ENCODE data around the gene EDDM13.
"Not testable (repeated sequence)": the region's sequence is repeated elsewhere in the genome, so short reads cannot be mapped to it uniquely, and the experiment has no call there.

The EDDM13 gene, protein sequence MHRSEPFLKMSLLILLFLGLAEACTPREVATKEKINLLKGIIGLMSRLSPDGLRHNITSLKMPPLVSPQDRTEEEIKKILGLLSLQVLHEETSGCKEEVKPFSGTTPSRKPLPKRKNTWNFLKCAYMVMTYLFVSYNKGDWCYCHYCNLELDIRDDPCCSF

DNA sequence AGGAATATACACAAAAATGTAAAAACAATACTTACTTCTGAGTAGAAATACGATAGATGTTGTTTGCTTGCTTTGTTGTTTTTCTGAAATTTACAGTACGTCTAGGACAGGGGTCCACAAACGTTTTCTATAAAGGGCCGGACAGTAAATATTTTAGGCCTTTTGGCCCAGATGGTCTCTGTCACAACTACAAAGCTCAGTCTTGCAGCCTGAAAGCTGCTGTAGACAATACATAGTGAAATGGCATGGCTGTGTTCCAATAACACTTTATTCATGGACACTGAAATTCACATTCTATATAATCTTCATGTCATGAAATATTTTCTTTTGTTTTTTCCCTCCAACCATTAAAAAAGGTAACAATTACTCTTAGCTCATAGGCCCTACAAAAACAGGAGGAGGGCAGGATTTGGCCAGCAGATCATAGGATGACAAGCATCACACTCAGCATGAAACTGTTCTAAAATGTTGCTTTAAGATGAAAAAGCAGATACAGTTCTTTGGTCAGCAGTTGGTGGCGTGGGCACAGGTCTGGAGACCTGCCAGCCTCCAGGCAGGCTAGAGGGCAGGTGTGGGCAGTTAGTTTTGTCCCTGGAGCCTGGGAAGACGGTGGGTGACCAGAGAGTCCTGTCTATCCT lies at the start of gene EDDM13:
Gene EDDM13 (plus strand): TSS at position 588 of the 638 bp plus-strand sequence. CDS start 87 bp downstream, outside the sequence.
- no peak for DNase-seq (ENCODE audit: low spot score)

DNA sequence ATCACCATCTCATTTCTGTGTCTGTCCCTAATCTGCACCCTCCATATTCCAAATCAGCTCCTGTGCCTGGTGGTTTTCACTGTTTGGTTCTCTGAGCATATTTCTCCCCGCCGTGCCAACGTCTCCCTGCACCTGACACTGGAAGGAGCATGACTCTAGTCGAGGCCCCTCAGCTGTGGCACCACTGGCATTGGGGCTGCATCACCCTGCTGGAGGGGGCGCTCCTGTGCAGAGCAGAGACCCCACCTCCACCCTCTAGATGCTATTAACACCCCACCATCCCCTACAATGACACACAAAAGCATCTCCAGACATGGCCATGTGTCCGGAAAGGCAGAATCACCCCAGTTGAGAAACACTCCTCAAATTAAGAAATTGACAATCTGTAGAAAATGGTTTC lies 49.6 kb upstream of the EDDM13 start:
- no peak for DNase-seq (ENCODE audit: low spot score)

DNA sequence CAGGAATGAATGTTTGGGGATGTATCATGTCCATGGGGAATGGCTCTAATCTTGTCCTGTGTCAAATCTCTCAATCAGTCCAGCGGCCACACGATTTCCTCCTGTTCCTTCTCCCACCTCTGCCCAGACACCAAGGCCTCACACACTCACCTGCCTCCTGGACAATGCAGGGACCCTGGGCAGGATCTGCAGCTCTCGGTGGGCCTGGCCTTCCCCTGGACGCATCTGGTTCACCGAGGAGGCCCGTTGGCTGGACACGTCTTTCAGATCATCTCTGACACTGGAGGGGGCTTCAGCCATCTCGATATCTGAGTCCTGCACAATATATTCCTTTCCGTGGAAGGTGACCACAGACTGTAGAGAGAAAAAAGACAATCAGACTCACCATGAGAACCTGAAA lies 49.1 kb upstream of the EDDM13 start:
- DNase-seq (ENCODE audit: low spot score), result no peak

DNA sequence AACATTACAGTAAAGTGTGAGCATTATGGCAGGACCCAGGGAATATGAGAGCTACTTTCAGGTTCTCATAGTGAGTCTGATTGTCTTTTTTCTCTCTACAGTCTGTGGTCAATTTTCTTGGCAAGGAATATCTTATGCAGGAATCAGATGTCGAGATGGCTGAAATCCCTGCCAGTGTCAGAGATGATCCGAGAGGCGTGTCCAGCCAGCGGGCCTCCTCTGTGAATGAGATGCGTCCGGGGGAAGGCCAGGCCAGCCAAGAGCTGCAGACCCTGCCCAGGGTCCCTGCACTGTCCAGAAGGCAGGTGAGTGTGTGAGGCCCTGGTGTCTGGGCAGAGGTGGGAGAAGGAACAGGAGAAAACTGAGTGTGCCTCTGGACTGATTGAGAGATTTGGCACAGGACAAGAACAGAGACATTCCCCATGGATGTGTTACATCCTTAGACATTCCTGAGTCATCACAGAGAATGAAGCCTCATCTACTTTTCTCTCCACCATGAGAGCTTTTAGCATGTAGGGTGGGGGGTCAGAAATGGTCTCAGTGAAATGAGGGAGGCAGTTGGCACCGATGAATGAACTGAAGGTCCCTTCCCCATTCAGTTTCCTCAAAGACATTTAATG lies 27.3 kb upstream of the EDDM13 start:
- peak; percentile 16 for DNase-seq (ENCODE audit: low spot score)

DNA sequence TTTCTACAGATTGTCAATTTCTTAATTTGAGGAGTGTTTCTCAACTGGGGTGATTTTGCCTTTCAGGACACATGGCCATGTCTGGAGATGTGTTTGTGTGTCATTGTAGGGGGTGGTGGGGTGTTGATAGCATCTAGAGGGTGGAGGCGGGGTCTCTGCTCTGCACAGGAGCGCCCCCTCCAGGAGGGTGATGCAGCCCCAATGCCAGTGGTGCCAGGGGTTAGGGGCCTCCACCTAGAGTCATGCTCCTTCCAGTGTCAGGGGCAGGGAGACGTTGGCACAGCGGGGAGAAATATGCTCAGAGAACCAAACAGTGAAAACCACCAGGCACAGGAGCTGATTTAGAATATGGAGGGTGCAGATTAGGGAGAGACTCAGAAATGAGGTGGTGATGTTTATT lies 26.8 kb upstream of the EDDM13 start:
- DNase-seq (ENCODE audit: low spot score), result not testable (repeated sequence)

DNA sequence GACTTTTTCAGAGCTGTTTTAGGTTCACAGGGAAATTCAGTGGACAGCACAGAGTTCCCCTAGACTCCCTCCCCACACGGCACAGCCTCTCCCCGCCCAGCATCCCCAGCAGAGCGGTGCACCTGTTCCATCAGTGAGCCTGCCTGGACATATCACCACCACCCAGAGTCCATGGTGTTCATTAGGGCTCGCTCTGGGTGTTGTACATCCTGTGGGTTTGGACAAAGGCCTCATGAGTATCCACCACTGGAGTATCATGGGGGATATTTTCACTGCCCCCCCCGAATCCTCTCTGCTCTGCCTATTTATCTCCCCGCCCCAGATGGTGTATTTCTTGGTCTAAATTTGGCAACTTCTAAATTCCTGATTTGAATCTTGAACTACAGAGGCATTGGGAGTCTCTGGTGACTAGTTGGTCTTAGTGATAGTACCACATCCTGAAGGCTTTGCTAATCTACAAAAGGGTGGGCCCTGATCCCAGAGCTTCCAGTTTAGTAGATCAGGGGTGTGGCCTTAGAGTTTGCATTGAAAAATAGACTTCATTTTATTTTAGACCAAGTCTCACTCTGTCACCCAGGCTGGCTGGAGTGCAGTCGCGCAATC lies 23.7 kb upstream of the EDDM13 start:
- DNase-seq (ENCODE audit: low spot score), result not testable (repeated sequence)

DNA sequence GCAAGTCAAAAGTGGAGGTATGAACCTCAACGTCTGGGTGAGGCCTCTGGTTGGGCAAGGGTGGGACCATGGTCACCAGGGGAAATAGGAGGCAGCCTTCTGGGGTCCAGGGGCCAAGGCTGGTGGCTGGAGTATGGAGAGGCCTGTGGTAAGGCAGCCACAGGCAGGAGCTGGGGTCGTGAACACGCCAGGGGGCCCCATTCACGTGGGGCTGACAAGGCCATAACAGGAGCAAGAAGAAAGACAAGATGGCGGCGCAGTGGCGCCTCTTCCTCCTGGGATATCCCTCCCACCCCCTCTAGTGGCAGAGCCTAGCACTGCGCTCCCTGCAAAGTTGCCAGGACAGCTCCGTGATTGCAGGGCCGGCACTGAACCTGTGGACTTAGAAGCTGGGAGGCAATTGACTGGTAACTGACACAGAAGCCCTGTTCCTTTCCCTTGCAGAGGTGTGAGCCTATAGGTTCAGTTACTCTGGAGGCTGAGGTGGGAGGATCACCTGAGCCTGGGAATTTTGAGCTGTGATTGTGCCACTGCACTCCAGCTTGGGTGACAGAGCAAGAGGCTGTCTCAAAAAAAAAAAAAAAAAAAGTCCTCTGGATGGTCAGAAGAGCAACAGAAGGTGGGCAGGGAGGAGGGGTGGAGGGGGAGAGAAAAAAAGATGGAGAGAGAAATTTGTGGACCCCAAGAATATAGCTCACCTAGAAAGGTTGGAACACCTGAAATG lies 19.7 kb upstream of the EDDM13 start:
- peak; percentile 72 for DNase-seq (ENCODE audit: low spot score)

DNA sequence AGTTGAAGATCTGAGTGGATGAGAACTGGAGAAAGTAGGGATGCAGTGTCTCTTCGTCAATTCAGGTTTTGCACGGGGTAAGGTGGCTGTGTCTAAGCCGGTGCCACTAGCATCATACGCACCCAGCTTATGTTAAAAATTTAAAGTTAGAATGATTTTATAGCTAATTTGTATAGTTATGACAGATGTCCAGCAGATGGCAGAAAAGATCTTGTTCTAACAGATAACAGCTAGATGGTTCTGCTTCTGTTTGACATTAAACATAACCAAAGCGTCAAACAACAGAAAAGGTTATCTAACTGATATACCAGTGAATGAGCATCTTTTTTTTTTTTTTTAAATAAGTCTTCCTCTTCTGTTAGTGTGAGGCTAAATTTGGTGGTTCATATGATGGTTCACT lies 18.8 kb upstream of the EDDM13 start:
- DNase-seq (ENCODE audit: low spot score), result peak; percentile 67

DNA sequence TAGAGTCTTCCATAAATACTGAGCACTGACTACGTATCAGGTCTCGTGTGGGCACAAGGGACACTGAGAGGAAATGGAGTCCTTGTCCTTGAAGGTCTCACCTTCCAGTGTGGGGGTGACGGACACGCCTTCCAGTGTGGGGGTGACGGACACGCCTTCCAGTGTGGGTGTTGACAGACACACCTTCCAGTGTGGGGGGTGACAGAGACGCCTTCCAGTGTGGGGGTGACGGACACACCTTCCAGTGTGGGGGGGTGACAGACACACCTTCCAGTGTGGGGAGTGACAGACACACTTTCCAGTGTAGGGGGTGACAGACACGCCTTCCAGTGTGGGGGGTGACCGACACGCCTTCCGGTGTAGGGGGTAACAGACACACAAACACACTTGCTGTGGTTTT lies 14.3 kb upstream of the EDDM13 start:
- DNase-seq (ENCODE audit: low spot score), result no peak

DNA sequence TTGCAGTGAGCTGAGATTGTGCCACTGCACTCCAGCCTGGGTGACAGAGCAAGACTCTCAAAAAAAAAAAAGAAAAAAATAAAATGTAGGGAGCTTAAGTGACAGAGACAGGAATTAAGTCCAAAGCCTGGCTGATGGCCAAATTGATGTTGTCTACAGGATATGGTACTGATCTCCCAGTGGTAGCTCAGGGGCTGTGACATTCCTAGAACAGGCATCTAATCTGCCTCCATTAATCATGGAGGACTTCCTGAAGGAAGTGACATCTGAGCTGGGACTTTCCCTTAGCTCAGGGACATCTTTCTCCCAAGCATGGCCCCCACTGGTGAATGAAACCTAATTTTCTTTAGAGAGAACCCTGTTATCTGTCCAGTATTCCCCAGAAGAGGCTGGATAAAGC lies 11.4 kb upstream of the EDDM13 start:
- no peak for DNase-seq (ENCODE audit: low spot score)

DNA sequence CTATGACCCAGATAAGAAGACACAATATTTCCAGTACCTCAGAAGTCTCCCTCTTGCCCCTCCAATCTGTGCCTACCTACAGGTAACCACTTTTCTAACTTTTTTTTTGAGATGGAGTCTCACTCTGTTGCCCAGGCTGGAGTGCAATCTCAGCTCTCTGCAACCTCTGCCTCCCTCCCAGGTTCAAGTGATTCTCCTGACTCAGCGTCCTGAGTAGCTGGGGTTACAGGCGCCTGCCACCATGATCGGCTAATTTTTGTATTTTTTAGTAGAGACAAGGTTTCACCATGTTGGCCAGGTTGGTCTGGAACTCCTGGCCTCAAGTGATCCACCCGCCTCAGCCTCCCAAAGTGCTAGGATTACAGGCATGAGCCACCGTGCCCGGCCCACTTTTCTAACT lies 10.6 kb upstream of the EDDM13 start:
- not testable (repeated sequence) for DNase-seq (ENCODE audit: low spot score)

DNA sequence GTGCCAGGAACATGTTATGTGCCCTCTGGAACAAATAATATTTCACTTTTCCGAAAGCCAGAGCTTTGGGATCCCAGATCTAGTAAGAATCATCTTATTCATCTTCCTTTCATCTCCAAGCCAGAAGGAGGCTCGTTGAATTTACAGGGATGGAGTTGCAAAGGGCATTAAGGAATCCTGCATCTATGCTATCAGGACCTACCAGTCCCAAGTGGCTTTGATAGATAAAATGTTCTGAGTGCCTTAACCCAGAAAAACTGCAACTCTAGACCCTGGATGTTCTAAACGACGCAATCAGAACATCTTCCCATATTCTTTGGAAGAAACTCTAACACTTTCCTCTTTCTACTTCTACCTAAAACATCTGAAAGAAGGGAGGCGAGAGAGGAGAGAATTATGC lies 9.2 kb upstream of the EDDM13 start:
- no peak for DNase-seq (ENCODE audit: low spot score)

DNA sequence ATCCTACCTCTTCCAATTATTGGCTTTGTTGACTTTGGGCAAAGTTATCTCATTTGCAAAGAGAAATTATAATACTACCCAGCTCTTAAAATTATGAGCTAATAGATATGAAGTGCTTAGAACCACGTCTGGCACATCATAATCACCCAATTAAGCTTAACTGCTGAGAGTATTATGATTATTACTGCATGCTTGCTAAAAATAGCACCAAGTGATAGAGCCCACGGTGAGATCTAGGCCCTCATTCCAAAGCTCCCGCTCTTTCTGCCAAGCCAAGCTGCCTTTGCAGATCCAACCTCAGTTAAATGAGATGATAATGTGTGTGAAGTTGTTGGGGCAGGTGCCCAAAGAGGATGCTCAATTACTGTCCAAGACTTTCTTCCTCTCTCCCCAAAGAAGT lies 6.5 kb upstream of the EDDM13 start:
- no peak for DNase-seq (ENCODE audit: low spot score)

DNA sequence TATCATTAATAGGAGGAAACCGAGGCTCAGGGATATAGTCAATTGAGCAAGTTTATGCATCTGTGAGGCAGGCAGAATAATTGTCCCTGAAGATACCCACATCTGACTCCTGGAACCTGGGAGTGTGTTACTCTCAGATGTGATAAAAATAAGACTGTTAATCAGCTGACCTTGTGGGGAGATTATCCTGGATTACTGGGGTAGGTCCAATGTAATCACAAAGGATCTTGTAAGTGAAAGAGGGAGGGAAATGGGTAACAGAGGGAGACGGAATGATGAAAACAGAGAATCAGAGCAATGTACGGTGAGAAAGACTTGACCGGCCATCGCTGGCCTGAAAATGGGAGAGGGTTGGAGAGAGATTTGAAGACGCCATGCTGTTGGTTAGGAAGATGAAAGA lies 3.2 kb upstream of the EDDM13 start:
- no peak for DNase-seq (ENCODE audit: low spot score)

DNA sequence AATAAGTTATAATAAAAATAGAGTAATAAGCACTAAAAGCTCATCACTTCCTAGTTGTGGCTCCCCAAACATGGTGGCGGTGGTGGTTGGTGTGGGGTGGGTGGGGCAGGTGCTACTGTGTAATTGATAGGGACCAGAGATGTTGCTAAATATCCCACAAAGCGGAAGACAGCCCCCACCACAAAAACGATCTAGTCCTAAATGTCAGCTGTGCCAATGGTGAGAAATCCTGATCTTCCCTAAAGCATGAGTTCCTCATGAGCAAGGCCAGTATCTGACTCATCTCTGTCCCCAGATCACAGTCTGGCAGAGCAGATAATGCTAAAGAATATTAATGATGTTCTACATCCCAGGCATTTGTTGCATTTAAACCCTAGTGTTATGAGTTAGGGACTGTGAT lies 1.9 kb upstream of the EDDM13 start:
- peak; percentile 18 for DNase-seq (ENCODE audit: low spot score)

DNA sequence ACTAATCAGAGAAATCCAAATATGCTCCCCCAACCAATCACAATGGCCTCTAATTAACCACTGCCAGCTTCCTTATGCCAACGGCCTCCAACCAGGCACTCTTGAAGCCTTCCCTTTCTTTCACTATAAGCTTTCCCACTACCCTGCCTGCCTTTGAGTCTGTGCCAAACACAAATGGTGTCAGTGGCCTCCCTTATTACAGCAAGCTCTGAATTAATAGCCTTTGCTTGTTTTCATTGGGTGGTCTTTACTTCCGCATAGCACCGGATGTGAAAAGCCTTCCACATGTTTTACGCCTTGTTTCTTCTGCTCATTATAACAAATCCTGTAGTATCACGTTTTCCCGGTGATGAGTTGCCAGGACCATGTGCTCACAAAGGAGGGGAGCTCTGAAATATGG lies 1.4 kb upstream of the EDDM13 start:
- no peak for DNase-seq (ENCODE audit: low spot score)

DNA sequence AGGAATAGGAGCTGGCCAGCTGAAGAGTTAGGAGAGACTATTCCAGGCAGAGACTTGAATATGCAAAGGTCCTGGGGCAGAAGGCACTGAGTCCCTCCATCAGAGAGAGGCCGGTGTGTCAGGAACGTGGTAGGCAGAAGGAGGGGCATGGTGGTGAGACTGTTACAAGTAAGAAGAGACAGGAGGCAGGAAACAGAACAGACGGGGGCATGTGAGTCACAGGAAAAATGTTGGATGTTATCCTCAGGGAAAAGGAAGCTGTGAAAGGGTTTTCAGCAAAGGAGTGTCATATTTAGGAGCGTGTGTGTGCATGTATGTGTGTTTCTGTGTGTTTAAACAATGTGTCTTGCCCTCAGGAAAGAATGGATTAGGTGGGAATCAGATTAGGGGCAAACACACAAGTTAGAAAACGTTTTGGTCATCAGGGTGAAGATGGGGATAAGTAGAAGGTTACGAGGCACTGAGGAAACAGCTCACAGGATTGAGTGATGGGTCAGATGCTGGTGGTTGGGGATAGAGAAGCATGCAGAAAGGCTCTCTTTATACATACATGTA lies 1.1 kb downstream of the EDDM13 start:
- peak; percentile 12 for DNase-seq (ENCODE audit: low spot score)

DNA sequence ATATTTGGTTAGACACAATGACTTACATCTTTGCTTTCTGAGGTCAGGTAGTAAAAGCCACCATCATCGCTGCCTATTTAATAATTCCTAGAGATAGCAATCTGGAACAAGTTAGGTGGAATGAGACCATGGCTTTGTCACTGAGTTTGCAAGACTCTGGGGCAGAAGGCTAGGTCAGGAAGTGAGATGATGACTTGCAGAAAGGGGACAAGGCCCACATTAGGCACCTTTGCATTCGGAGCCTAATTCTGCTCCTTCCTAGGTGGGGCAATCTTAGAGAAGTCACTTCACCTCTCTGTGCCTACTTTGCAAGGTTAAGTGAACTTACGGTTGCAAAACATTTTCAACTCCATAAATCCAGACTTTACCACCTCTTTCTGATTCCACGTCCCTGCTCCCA lies 10.3 kb downstream of the EDDM13 start:
- no peak for DNase-seq (ENCODE audit: low spot score)

DNA sequence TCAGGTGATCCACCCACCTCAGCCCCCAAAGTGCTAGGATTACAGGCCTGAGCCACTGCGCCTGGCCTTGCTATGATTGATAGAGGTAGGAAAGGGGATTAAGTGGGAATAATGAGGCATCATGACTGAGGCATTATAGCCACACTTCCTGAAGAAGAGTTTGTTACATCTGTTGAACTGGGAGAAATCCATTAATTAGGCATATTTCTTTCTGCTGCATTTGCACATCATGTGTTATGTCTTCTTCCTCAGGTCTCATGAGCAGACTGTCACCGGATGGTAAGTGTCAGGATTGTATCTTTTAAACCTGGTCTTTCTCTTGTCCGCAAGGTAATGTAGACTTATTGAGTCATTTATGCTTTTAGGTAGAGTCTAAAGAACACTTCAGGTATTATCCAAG lies 12.2 kb downstream of the EDDM13 start:
- no peak for DNase-seq (ENCODE audit: low spot score)

DNA sequence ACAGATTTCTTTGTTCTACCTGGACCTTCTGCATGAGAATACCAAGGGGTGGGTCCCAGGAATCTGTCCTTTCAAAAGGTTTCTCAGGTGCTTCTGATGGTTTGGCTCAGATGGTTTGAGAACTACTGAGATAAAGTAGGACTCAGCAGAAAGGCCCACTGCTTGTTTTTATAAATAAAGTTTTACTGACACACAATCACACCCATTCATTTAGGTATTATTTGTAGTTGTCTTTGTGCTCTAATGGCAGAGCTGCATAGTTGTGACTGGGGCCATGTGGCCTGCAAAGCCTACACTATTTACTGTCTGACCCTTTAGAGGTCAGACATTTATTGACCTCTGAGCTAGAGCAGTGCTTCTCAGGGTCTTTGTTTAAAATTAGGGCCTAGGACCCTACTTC lies 17.6 kb downstream of the EDDM13 start:
- DNase-seq (ENCODE audit: low spot score), result no peak

DNA sequence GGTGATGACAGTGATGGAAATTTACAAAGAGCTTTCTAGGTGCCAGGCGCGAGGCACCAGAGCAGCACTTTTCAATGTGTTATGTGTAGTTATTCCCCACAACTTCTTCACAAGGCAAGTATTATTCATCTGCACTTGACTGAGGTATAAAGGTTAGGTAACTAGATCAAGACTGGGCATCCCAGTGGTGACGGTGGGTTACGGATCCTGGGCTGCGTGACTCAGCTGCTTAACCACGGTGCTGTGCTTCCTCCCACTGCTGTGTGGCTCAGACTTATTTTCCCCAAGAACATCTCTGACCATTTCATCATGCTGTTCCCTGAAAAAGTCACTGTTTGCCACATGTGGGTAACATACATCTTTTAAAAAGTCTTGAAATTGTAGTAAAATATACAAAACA lies 19.3 kb downstream of the EDDM13 start:
- no peak for DNase-seq (ENCODE audit: low spot score)

DNA sequence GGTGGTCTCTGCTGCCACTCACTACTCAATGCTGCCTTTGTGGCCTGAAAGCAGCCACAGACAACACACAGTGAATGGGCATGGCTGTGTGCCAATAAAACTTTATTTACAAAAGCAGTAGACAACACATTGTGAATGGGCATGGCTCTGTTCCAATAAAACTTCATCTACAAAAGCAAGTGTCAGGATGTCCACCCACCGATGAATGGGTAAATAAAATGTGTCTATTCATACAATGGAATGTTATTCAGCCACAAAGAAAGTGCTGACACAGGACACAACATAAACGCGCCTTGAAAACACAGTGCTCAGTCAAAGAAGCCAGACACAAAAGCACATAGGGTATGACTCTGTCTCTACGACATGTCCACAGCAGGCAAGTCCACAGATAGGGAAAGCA lies 22.0 kb downstream of the EDDM13 start:
- no peak for DNase-seq (ENCODE audit: low spot score)
